Dermis microvascular lymphatic vessel endothelial cell (primary cell): ENCODE measurements around the gene VKORC1. TPM values are rescaled to one million over a fixed set of nuclear protein-coding genes. Genes with fewer than 3 reads are reported as not detected.

ENCODE experiments used
- DNase-seq, 2 donors: peaks; one replicate each; pipeline versions ENCODE4 v3.0.0 to v3.0.0-alpha.2; 2010; ENCODE audit warnings: low read depth in 2 of 2
- total RNA-seq: library from RNA; depleted of rRNA; stranded (reverse); fragments of >200 nt; gene quantifications from 2 replicates; pipeline ENCODE4 v1.2.1, GENCODE V29; 2014

The VKORC1 gene
- total RNA-seq, 1 donor from 2014 or later = 59.8 TPM

DNA sequence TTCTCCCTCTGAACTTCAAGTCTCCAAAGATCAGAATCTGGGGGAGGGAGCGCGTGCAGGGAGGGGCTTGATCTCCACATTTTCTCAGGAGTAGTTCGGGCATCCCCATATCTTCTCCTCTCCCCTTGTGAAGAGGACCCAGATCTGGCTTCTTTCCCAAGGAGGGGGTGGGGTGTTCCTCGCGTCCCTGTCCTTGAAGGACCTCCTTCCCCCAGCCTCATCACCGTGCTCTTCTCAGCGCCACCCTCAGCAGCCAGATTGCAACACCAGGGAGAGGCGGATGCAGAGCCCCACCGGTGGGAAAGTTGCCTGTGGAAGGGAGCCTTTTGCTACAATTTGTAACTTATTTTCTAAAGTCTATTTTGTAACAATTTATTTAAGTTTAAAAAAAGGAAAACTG lies 11.5 kb downstream of the VKORC1 start:
- DNase-seq = no peak

- DNase-seq = no peak
Measured at GRCh38 chr16:31082368-31083045, 12.1 kb downstream of the VKORC1 start.

- no peak for DNase-seq
Measured at GRCh38 chr16:31081428-31082351, 12.9 kb downstream of the VKORC1 start.

GRCh38 chr16:31080756-31081419 lies 13.7 kb downstream of the VKORC1 start:
- no peak for DNase-seq

DNA sequence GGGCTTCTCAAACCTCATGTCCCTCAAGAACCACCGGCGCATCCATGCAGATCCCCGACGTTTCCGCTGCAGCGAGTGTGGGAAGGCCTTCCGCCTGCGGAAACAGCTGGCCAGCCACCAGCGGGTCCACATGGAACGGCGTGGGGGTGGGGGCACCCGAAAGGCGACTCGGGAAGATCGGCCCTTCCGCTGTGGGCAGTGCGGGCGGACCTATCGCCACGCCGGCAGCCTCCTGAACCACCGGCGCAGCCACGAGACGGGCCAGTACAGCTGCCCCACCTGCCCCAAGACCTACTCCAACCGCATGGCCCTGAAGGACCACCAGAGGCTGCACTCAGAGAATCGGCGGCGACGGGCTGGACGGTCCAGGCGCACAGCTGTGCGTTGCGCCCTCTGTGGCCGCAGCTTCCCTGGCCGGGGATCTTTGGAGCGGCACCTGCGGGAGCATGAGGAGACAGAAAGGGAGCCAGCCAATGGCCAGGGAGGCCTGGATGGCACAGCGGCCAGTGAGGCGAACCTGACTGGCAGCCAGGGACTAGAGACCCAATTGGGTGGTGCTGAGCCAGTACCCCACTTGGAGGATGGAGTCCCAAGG lies 14.5 kb downstream of the VKORC1 start:
- no peak for DNase-seq

GRCh38 chr16:31079342-31079944 lies 15.2 kb downstream of the VKORC1 start:
- no peak for DNase-seq

DNA sequence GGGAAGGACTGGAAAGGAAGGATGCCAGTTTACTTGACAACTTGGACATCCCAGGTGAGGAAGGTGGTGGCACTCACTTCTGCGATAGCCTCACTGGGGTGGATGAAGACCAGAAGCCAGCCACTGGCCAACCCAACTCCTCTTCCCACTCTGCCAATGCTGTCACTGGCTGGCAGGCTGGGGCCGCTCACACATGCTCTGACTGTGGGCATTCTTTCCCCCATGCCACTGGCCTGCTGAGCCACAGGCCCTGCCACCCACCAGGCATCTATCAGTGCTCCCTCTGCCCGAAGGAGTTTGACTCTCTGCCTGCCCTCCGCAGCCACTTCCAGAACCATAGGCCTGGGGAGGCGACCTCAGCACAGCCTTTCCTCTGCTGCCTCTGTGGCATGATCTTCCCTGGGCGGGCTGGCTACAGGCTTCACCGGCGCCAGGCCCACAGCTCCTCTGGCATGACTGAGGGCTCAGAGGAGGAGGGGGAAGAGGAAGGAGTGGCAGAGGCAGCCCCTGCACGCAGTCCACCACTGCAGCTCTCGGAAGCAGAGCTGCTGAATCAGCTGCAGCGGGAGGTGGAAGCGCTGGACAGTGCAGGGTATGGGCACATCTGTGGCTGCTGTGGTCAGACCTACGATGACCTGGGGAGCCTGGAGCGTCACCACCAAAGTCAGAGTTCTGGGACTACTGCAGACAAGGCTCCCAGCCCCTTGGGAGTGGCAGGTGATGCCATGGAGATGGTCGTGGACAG lies 15.8 kb downstream of the VKORC1 start:
- DNase-seq = no peak

- no peak for DNase-seq
Measured at GRCh38 chr16:31077592-31078396, 16.8 kb downstream of the VKORC1 start.

GRCh38 chr16:31077024-31077423 lies 17.6 kb downstream of the VKORC1 start:
- no peak for DNase-seq

DNA sequence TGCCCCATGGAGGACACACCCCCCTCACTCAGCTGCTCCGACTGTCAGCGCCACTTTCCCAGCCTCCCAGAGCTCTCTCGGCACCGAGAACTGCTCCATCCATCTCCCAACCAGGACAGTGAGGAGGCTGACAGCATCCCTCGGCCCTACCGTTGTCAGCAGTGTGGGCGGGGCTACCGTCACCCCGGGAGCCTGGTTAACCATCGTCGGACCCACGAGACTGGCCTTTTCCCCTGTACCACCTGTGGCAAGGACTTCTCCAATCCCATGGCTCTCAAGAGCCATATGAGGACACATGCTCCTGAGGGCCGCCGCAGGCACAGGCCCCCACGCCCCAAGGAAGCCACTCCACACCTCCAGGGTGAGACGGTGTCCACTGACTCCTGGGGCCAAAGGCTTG lies 18.3 kb downstream of the VKORC1 start:
- DNase-seq = no peak

DNA sequence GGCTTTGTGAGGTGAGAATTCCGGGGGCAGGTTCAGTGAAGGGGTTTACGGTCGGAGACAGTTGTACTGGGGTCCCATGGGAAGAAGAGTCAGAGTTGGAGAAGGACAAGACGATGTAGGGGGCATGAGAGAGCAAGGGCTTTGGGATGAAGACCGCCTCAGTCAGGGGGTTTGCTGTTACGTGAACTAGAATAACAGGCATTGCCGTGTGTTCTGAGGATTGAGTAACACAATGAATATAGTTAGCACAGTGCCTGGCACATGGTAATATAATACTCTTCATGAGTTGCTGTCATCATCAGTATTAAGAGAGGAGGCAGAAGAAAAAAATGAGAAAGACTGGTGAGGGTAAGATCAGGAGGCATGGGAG lies 19.8 kb downstream of the VKORC1 start:
- DNase-seq = no peak

GRCh38 chr16:31073970-31074813 lies 20.4 kb downstream of the VKORC1 start, which contains the start of the genes ZNF646 and ZNF668:
Gene ZNF646 (plus strand): TSS chr16:31074422. CDS start chr16:31076325, 1,903 bp downstream.
Gene ZNF668 (minus strand): TSS chr16:31074240. CDS start chr16:31064459, 9,781 bp downstream.
- DNase-seq = peak; percentile 99 to 100

DNA sequence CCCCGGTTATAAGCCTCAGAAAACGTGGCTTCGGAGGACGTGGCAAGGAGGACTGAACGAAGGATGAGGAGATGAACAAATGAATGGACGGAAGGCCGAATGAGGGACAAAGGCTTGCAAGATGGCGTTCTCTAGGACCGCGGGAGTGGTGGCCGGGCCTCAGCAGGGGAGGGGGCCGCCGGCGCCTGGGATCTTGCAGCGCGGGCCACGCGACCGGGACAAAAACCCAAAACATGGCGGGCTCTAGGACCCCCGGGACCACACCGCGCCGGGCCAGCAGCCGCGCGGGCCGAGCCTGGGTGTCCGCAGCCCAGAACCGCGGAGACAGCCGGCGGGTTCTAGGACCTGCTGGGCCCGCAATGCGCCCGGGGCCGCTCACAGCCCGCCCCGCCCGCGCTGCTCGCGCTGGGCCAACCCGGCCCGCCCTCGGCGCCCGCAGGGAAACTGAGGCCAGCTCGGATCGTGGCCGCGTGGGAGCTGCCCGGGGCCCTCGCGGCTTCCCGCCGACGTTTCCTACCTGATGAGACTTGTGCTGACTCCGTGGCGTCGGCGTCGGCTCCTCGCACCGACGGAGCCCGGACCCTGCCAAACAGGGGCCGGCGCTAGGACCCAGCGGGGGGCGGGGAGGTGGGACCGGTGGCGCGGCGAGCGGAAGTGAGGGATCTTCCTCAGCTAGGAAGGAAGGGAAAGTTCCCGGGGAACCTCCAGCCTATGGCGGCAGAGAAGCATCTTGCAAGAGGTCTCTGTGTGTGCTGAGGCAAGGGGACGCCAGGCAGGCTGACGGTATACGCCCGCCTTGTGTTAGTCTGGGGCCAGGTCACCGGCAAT lies 21.2 kb downstream of the VKORC1 start:
- DNase-seq = peak; percentile 72 to 93

DNA sequence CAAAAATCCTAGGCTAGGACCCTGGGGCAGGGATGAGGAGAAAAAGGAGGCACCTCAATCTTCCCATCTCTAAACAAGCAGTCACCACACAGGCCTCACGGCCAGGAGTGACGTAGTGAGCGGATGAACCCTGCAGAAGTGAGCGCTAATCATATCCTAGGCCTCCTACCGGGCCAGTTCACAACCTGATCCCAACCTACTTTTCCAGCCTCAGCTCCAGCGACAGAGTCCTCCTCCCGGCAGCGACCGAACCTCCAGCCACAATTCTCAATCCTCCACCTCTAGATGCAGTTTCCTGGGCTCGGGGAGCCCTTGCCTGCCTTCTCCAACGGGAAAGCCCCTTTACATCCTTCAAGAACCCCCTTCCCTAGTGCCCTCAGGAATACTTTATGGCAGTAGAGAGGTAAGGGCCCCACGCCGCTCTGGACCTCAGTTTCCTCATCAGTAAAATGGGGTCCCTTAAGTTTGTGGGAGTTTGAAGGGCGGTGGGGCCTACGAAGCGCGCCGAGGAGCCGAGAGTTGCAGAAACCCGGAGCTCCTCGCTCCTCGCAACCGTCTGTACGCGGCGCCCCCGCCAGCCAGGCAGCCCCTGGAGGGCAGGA lies 22.0 kb downstream of the VKORC1 start:
- DNase-seq = peak; percentile 29 to 62

- DNase-seq = peak in 1 of 2 donors; percentile 17
Measured at GRCh38 chr16:31071861-31072260, 22.7 kb downstream of the VKORC1 start.

GRCh38 chr16:31067342-31067741 lies 27.3 kb downstream of the VKORC1 start:
- no peak for DNase-seq

GRCh38 chr16:31064882-31065461 lies 29.6 kb downstream of the VKORC1 start:
- DNase-seq = peak in 1 of 2 donors; percentile 33
